ENCODE measurements around the gene DAGLA.

DAGLA gene

GRCh38 chr11:61691380-61692156, 11.4 kb downstream of the DAGLA start:
- no peak for DNase-seq

GRCh38 chr11:61693922-61694601, 13.9 kb downstream of the DAGLA start:
- no peak for DNase-seq

GRCh38 chr11:61694602-61694939, 14.4 kb downstream of the DAGLA start:
- DNase-seq, result no peak

GRCh38 chr11:61694946-61695706, 14.9 kb downstream of the DAGLA start:
- DNase-seq, result no peak

- no peak for DNase-seq
Observed at GRCh38 chr11:61695917-61696316, 15.7 kb downstream of the DAGLA start.

GRCh38 chr11:61696602-61697001, 16.4 kb downstream of the DAGLA start:
- no peak for DNase-seq

- DNase-seq, result no peak
Observed at GRCh38 chr11:61697078-61697502, 16.9 kb downstream of the DAGLA start.

GRCh38 chr11:61697764-61698163, 17.6 kb downstream of the DAGLA start:
- DNase-seq, result no peak

GRCh38 chr11:61698173-61698948, 18.2 kb downstream of the DAGLA start:
- no peak for DNase-seq

- DNase-seq, result no peak
Observed at GRCh38 chr11:61699737-61700160, 19.6 kb downstream of the DAGLA start.

GRCh38 chr11:61700212-61700611, 20.0 kb downstream of the DAGLA start:
- DNase-seq, result no peak

GRCh38 chr11:61700720-61701119, 20.5 kb downstream of the DAGLA start:
- no peak for DNase-seq

- DNase-seq, result no peak
Observed at GRCh38 chr11:61701242-61701886, 21.2 kb downstream of the DAGLA start.

GRCh38 chr11:61702701-61703312, 22.6 kb downstream of the DAGLA start:
- no peak for DNase-seq

- DNase-seq, result no peak
Observed at GRCh38 chr11:61704838-61705237, 24.6 kb downstream of the DAGLA start.

- DNase-seq, result no peak
Observed at GRCh38 chr11:61706452-61707400, 26.5 kb downstream of the DAGLA start.

- no peak for DNase-seq
Observed at GRCh38 chr11:61707574-61707973, 27.4 kb downstream of the DAGLA start.

GRCh38 chr11:61709110-61709509, 28.9 kb downstream of the DAGLA start:
- DNase-seq, result no peak

GRCh38 chr11:61709572-61709971, 29.4 kb downstream of the DAGLA start:
- DNase-seq, result no peak

- DNase-seq, result no peak
Observed at GRCh38 chr11:61710019-61710418, 29.8 kb downstream of the DAGLA start.

- no peak for DNase-seq
Observed at GRCh38 chr11:61711037-61711436, 30.8 kb downstream of the DAGLA start.
